H1 (cell line): ENCODE measurements around the gene MKNK2. TPM values are rescaled to one million over a fixed set of nuclear protein-coding genes. Genes with fewer than 3 reads are reported as not detected.

Experiments used
- ATF3 ChIP-seq: IDR thresholded peaks from 2 replicates; pipeline ENCODE4 v1.6.1; 2011; ENCODE audit warnings: low read depth, mild to moderate bottlenecking, low read length; ENCODE audit not compliant: insufficient read depth
- EZH2 ChIP-seq: fragments of 200-600 bp; sonication (generic); IDR thresholded peaks from 2 replicates; pipeline ENCODE4 v1.7.1; 2012; ENCODE audit warnings: low read depth, mild to moderate bottlenecking, moderate library complexity, low read length, inconsistent platforms; ENCODE audit not compliant: severe bottlenecking
- FOSL1 ChIP-seq: IDR thresholded peaks from 2 replicates; pipeline ENCODE4 v1.6.1; 2011; ENCODE audit warnings: mild to moderate bottlenecking, low read depth, low read length, moderate library complexity; ENCODE audit not compliant: insufficient read depth
- YY1 ChIP-seq: IDR thresholded peaks from 2 replicates; pipeline ENCODE4 v1.6.1; 2011; ENCODE audit warnings: low read depth, mild to moderate bottlenecking, low read length
- polyA plus RNA-seq, 7 experiments: library from polyadenylated mRNA; depleted of rRNA in 3 of 7; stranded (reverse) in 5 of 7; unstranded in 2 of 7; fragments of >200 nt in 5 of 7; fragments of 200-250 nt in 2 of 7; gene quantifications; 1 replicate in 5 of 7; 2 replicates in 1 of 7; 4 replicates in 1 of 7; pipeline versions ENCODE4 v1.2.1 to v1.2.3, GENCODE V29; 2011 to 2013; ENCODE audit warnings: missing spikeins in 2 of 7, mixed read lengths in 2 of 7
- total RNA-seq: library from RNA; stranded (reverse); fragmentation: NEBNext Ultra II Directional; extraction: Animal tissue kit (Norgen Biotek cat#: 25700); gene quantifications from 2 replicates; pipeline ENCODE4 v1.2.1, GENCODE V29; 2021

MKNK2 gene
- total and polyA plus RNA-seq, 2 of the 8 experiments (the other 6 are each of a cell fraction or from before 2014, with no cell fraction given) = 163 to 166 TPM

- TF ChIP-seq EZH2 (no peak), ATF3 (no peak), FOSL1 (no peak), YY1 (no peak)
- TF ChIP-seq, all 59 proteins: peak for 0
Measured at GRCh38 chr19:2064788-2065524, 13.9 kb upstream of the MKNK2 start (continued).
